Stimulated activated CD8-positive, alpha-beta memory T cell treated with anti-CD3 and anti-CD28 coated beads, Interleukin-7, amount 100 ng/mL, for 48 hours (primary cell): ENCODE results near the gene PDZD7.
A peak's percentile ranks its signal among the peaks of the same experiment; 100 is the strongest.

Experiments used
- DNase-seq, 2 donors: peaks; one replicate each; pipeline ENCODE4 v3.0.0-alpha.2; 2020; ENCODE audit warnings: low read depth in 1 of 2; ENCODE audit errors: extremely low read depth in 1 of 2

PDZD7 gene

GRCh38 chr10:101005361-101005760, 25.6 kb downstream of the PDZD7 start:
- no peak for DNase-seq

GRCh38 chr10:101003639-101004206, 27.2 kb downstream of the PDZD7 start:
- DNase-seq, result no peak

- DNase-seq, result no peak
Observed at GRCh38 chr10:101002456-101002855, 28.5 kb downstream of the PDZD7 start.

GRCh38 chr10:101001659-101002035, 29.3 kb downstream of the PDZD7 start:
- DNase-seq, result no peak

GRCh38 chr10:101000915-101001658, 29.8 kb downstream of the PDZD7 start:
- DNase-seq, result no peak

- DNase-seq, result no peak
Observed at GRCh38 chr10:101000127-101000914, 30.6 kb downstream of the PDZD7 start.

- DNase-seq, result no peak
Observed at GRCh38 chr10:100999742-101000126, 31.2 kb downstream of the PDZD7 start, which contains the start of gene LZTS2. Gene LZTS2 (plus strand): TSS chr10:100999808. CDS start chr10:101002539, 2,731 bp downstream.

- DNase-seq, result peak; percentile 37 to 56
Observed at GRCh38 chr10:100998991-100999741, 31.8 kb downstream of the PDZD7 start.

GRCh38 chr10:100998183-100998990, 32.5 kb downstream of the PDZD7 start:
- peak in 1 of 2 donors; percentile 26 for DNase-seq

GRCh38 chr10:100997360-100998182, 33.4 kb downstream of the PDZD7 start:
- peak; percentile 36 to 49 for DNase-seq

GRCh38 chr10:100996678-100997359, 34.1 kb downstream of the PDZD7 start:
- no peak for DNase-seq

GRCh38 chr10:100995181-100995580, 35.7 kb downstream of the PDZD7 start:
- DNase-seq, result no peak

- DNase-seq, result no peak
Observed at GRCh38 chr10:100993986-100994708, 36.8 kb downstream of the PDZD7 start.

- no peak for DNase-seq
Observed at GRCh38 chr10:100989088-100989487, 41.8 kb downstream of the PDZD7 start.

- DNase-seq, result no peak
Observed at GRCh38 chr10:100988166-100988565, 42.8 kb downstream of the PDZD7 start.

- no peak for DNase-seq
Observed at GRCh38 chr10:100987685-100988049, 43.3 kb downstream of the PDZD7 start.

- peak; percentile 60 to 76 for DNase-seq
Observed at GRCh38 chr10:100986952-100987684, 43.8 kb downstream of the PDZD7 start, which contains the start of the genes MRPL43 and TWNK. Gene MRPL43 (minus strand): TSS chr10:100987497. CDS start chr10:100987443, 54 bp downstream. Gene TWNK (plus strand): TSS chr10:100987543. CDS start chr10:100988211, 668 bp downstream.
